Measurements from ENCODE around the gene JOSD2.

Gene JOSD2

GRCh38 chr19:50551034-50551714 is 40.2 kb upstream of the JOSD2 start:
- no peak for DNase-seq
- no peak for ATAC-seq (replicated peaks)
- no peak overlapping the region for H3K27ac Mint-ChIP-seq
- H3K4me3 Mint-ChIP-seq = no peak overlapping the region
- H3K4me1 Mint-ChIP-seq (ENCODE audit: low read depth in 2 of 2) = peaks cover 0 to 7% of the 10 kb centered on the region in 2 donors
- H3K36me3 Mint-ChIP-seq (ENCODE audit: insufficient read depth) = no peaks in the 10 kb centered on the region
- H3K27me3 Mint-ChIP-seq = peaks cover 46 to 89% of the 10 kb centered on the region in 2 donors
- H3K9me3 Mint-ChIP-seq = no peaks in the 10 kb centered on the region

- H3K4me1 Mint-ChIP-seq (ENCODE audit: low read depth in 2 of 2) = peaks cover 0 to 7% of the 10 kb centered on the region in 2 donors
- H3K4me3 Mint-ChIP-seq = no peak overlapping the region
- no peaks in the 10 kb centered on the region for H3K9me3 Mint-ChIP-seq
- H3K27ac Mint-ChIP-seq = no peak overlapping the region
- H3K27me3 Mint-ChIP-seq = peaks cover 44 to 83% of the 10 kb centered on the region in 2 donors
- H3K36me3 Mint-ChIP-seq (ENCODE audit: insufficient read depth) = no peaks in the 10 kb centered on the region
- ATAC-seq (replicated peaks) (no peak), DNase-seq (no peak)
These were observed 39.6 kb upstream of the JOSD2 start for GRCh38 chr19:50550594-50550966.

GRCh38 chr19:50549927-50550593 is 39.1 kb upstream of the JOSD2 start:
- no peaks in the 10 kb centered on the region for H3K9me3 Mint-ChIP-seq
- H3K36me3 Mint-ChIP-seq (ENCODE audit: insufficient read depth) = no peaks in the 10 kb centered on the region
- no peak overlapping the region for H3K27ac Mint-ChIP-seq
- H3K4me3 Mint-ChIP-seq = no peak overlapping the region
- peaks cover 39 to 78% of the 10 kb centered on the region in 2 donors for H3K27me3 Mint-ChIP-seq
- DNase-seq = no peak
- peaks cover 0 to 3% of the 10 kb centered on the region in 2 donors for H3K4me1 Mint-ChIP-seq (ENCODE audit: low read depth in 2 of 2)
- ATAC-seq (replicated peaks) = no peak

GRCh38 chr19:50549059-50549926 is 38.3 kb upstream of the JOSD2 start:
- no peaks in the 10 kb centered on the region for H3K36me3 Mint-ChIP-seq (ENCODE audit: insufficient read depth)
- no peaks in the 10 kb centered on the region for H3K9me3 Mint-ChIP-seq
- no peak overlapping the region for H3K27ac Mint-ChIP-seq
- DNase-seq (no peak), ATAC-seq (replicated peaks) (no peak)
- peaks cover 31 to 70% of the 10 kb centered on the region in 2 donors for H3K27me3 Mint-ChIP-seq
- peaks cover 0 to 3% of the 10 kb centered on the region in 2 donors for H3K4me1 Mint-ChIP-seq (ENCODE audit: low read depth in 2 of 2)
- no peak overlapping the region for H3K4me3 Mint-ChIP-seq

GRCh38 chr19:50548191-50549058 is 37.4 kb upstream of the JOSD2 start:
- DNase-seq = no peak
- Mint-ChIP-seq H3K4me1 (ENCODE audit: low read depth in 2 of 2) (peaks cover 0 to 3% of the 10 kb centered on the region in 2 donors), H3K27me3 (peaks cover 23 to 62% of the 10 kb centered on the region in 2 donors), H3K4me3 (no peak overlapping the region), H3K27ac (no peak overlapping the region), H3K9me3 (no peaks in the 10 kb centered on the region), H3K36me3 (ENCODE audit: insufficient read depth) (no peaks in the 10 kb centered on the region)
- ATAC-seq (replicated peaks) = no peak

- Mint-ChIP-seq H3K4me3 (no peak overlapping the region), H3K27me3 (peaks cover 14 to 53% of the 10 kb centered on the region in 2 donors), H3K27ac (no peak overlapping the region), H3K9me3 (no peaks in the 10 kb centered on the region), H3K4me1 (ENCODE audit: low read depth in 2 of 2) (peaks cover 0 to 3% of the 10 kb centered on the region in 2 donors), H3K36me3 (ENCODE audit: insufficient read depth) (no peaks in the 10 kb centered on the region)
- DNase-seq (no peak), ATAC-seq (replicated peaks) (no peak)
These were observed 36.6 kb upstream of the JOSD2 start for GRCh38 chr19:50547385-50548190.

GRCh38 chr19:50546527-50547221 is 35.7 kb upstream of the JOSD2 start:
- peaks cover 5 to 52% of the 10 kb centered on the region in 2 donors for H3K27me3 Mint-ChIP-seq
- no peak overlapping the region for H3K4me3 Mint-ChIP-seq
- no peak for ATAC-seq (replicated peaks)
- peaks cover 0 to 3% of the 10 kb centered on the region in 2 donors for H3K4me1 Mint-ChIP-seq (ENCODE audit: low read depth in 2 of 2)
- no peaks in the 10 kb centered on the region for H3K9me3 Mint-ChIP-seq
- no peak overlapping the region for H3K27ac Mint-ChIP-seq
- no peaks in the 10 kb centered on the region for H3K36me3 Mint-ChIP-seq (ENCODE audit: insufficient read depth)
- DNase-seq = no peak

GRCh38 chr19:50542943-50543342 is 32.0 kb upstream of the JOSD2 start:
- Mint-ChIP-seq H3K36me3 (ENCODE audit: insufficient read depth) (no peaks in the 10 kb centered on the region), H3K9me3 (no peaks in the 10 kb centered on the region), H3K4me1 (ENCODE audit: low read depth in 2 of 2) (no peaks in the 10 kb centered on the region), H3K4me3 (no peak overlapping the region), H3K27me3 (peaks cover 4 to 30% of the 10 kb centered on the region in 2 donors), H3K27ac (no peak overlapping the region)
- DNase-seq (no peak), ATAC-seq (replicated peaks) (no peak)

GRCh38 chr19:50537769-50538230 is 26.8 kb upstream of the JOSD2 start:
- H3K4me3 Mint-ChIP-seq = no peak overlapping the region
- H3K27ac Mint-ChIP-seq = no peak overlapping the region

GRCh38 chr19:50537306-50537685 is 26.3 kb upstream of the JOSD2 start:
- Mint-ChIP-seq H3K36me3 (ENCODE audit: insufficient read depth) (no peaks in the 10 kb centered on the region), H3K27ac (no peak overlapping the region), H3K27me3 (peaks cover 31 to 40% of the 10 kb centered on the region in 2 donors), H3K4me1 (ENCODE audit: low read depth in 2 of 2) (no peaks in the 10 kb centered on the region), H3K9me3 (peaks cover 7 to 13% of the 10 kb centered on the region in 2 donors), H3K4me3 (no peak overlapping the region)
- DNase-seq (no peak), ATAC-seq (replicated peaks) (no peak)

More at GRCh38 chr19:50537769-50538230, 26.8 kb upstream of the JOSD2 start:
- Mint-ChIP-seq H3K27me3 (peaks cover 26 to 36% of the 10 kb centered on the region in 2 donors), H3K9me3 (peaks cover 5 to 8% of the 10 kb centered on the region in 2 donors), H3K4me1 (ENCODE audit: low read depth in 2 of 2) (no peaks in the 10 kb centered on the region), H3K36me3 (ENCODE audit: insufficient read depth) (no peaks in the 10 kb centered on the region)
- DNase-seq = peak; percentile 32 to 51 (median 50)
- ATAC-seq (replicated peaks) = peak; percentile 33

- Mint-ChIP-seq H3K36me3 (ENCODE audit: insufficient read depth) (no peaks in the 10 kb centered on the region), H3K4me1 (ENCODE audit: low read depth in 2 of 2) (no peaks in the 10 kb centered on the region), H3K27me3 (peaks cover 34 to 40% of the 10 kb centered on the region in 2 donors), H3K4me3 (no peak overlapping the region), H3K9me3 (peaks cover 7 to 16% of the 10 kb centered on the region in 2 donors), H3K27ac (no peak overlapping the region)
- ATAC-seq (replicated peaks) (no peak), DNase-seq (no peak)
These were observed 25.8 kb upstream of the JOSD2 start for GRCh38 chr19:50536662-50537305.
